Smooth muscle cell (in vitro differentiated cells): ENCODE results near the gene TAF3. TPM values are rescaled to one million over a fixed set of nuclear protein-coding genes. Genes with fewer than 3 reads are reported as not detected.
A peak's percentile ranks its signal among the peaks of the same experiment; 100 is the strongest.

Experiments used
- DNase-seq: peaks from one replicate; lab custom pipeline; 2025; ENCODE audit not compliant: unreplicated experiment; lab: John Stamatoyannopoulos, UW
- H2AFZ ChIP-seq: fragments of 200-600 bp; sonication (generic); 2 replicates; pipeline ENCODE4 v1.6.0; 2016; ENCODE audit warnings: antibody characterized with exemption, low read depth, mild to moderate bottlenecking
- H3F3A ChIP-seq: fragments of 200-600 bp; sonication (generic); 2 replicates; pipeline ENCODE4 v1.6.0; 2017; ENCODE audit warnings: antibody characterized with exemption, low read depth
- H3K27ac ChIP-seq: fragments of 200-600 bp; sonication (generic); 2 replicates; pipeline ENCODE4 v1.5.1; 2016; ENCODE audit warnings: low read depth, mild to moderate bottlenecking
- H3K27me3 ChIP-seq: fragments of 200-600 bp; sonication (generic); 2 replicates; pipeline ENCODE4 v1.6.1; 2016; ENCODE audit warnings: low read depth, mild to moderate bottlenecking
- H3K36me3 ChIP-seq: fragments of 200-600 bp; sonication (generic); 2 replicates; pipeline ENCODE4 v1.5.1; 2016; ENCODE audit warnings: low read depth
- H3K4me1 ChIP-seq: fragments of 200-600 bp; sonication (generic); 2 replicates; pipeline ENCODE4 v1.5.1; 2016; ENCODE audit warnings: low read depth
- H3K4me2 ChIP-seq: fragments of 200-600 bp; sonication (generic); 2 replicates; pipeline ENCODE4 v1.6.0; 2016; ENCODE audit warnings: mild to moderate bottlenecking
- H3K4me3 ChIP-seq: fragments of 200-600 bp; sonication (generic); 2 replicates; pipeline ENCODE4 v1.5.1; 2016; ENCODE audit warnings: mild to moderate bottlenecking
- H3K79me2 ChIP-seq: fragments of 200-600 bp; sonication (generic); 2 replicates; pipeline ENCODE4 v1.6.0; 2016; ENCODE audit warnings: low read depth, mild to moderate bottlenecking
- H3K9ac ChIP-seq: fragments of 200-600 bp; sonication (generic); 2 replicates; pipeline ENCODE4 v1.6.0; 2016; ENCODE audit warnings: low read depth
- H3K9me3 ChIP-seq: fragments of 200-600 bp; sonication (generic); replicated peaks from 2 replicates; pipeline ENCODE4 v1.5.1; 2016; ENCODE audit warnings: low read depth
- H4K20me1 ChIP-seq: fragments of 200-600 bp; sonication (generic); 2 replicates; pipeline ENCODE4 v1.6.0; 2016; ENCODE audit warnings: low read depth
- CTCF ChIP-seq: fragments of 200-600 bp; sonication (generic); IDR thresholded peaks from 2 replicates; pipeline ENCODE4 v1.5.1; 2017; ENCODE audit warnings: borderline replicate concordance, mild to moderate bottlenecking, antibody characterized with exemption; ENCODE audit not compliant: insufficient read depth, poor library complexity, severe bottlenecking
- WGBS: methylation state at CpG from one replicate; pipeline ENCODE4 v1.1.7; 2016; ENCODE audit warnings: low lambda C conversion rate; 5-methylcytosine and 5-hydroxymethylcytosine counted together
- polyA plus RNA-seq: library from polyadenylated mRNA; unstranded; fragments of >200 nt; fragmentation: Nextera tagmentation; extraction: Ambion mirVana; gene quantifications from 2 replicates; pipeline ENCODE4 v1.2.1, GENCODE V29; 2016
- total RNA-seq: library from RNA; depleted of rRNA; stranded (reverse); fragments of >200 nt; gene quantifications from 2 replicates; pipeline ENCODE4 v1.2.3, GENCODE V29; 2014

The TAF3 gene
- total and polyA plus RNA-seq, 2 experiments from 2014 or later: 3.7 to 7.0 TPM

DNA sequence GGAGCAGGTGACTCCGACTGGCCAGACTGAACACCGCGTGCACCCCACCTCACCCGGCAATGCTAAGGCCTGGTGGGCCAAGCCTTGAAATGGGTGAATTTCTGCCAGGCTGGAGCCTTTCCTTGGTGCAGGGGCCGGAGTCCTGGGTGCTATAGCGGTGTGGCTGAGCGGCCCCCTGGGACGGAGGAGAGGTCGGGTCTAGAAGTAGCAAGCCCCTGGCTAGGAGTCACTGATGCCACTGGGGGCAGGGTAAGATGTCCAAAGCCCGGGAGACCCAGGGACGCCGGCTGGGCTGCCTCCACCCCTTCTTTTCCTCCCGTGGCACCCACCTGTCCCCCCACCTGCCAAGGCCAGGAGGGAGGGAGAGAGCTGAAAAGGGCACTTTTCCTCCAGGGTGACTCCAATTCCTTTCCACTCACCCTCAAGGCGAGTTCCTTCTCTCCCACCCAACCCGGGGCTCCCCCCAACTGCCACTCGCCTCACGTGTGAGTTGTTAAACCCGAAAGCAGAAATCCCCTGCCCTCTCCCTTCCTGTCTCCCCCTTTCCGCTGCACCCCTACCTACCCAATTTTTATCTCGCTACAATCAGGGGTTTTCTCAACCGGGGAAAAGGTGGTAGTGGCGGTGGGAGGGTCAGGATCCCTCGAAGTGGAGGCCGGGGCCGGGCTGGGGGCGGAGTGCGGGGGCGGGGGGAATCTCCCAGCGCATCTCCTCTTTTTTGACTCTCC lies 230.1 kb downstream of the TAF3 start:
- TF ChIP-seq CTCF: no peak
- H3K4me2 ChIP-seq: peak overlapping the region; percentile 88
- WGBS: 5% methylated on average over 26 of the region's 29 CpGs

DNA sequence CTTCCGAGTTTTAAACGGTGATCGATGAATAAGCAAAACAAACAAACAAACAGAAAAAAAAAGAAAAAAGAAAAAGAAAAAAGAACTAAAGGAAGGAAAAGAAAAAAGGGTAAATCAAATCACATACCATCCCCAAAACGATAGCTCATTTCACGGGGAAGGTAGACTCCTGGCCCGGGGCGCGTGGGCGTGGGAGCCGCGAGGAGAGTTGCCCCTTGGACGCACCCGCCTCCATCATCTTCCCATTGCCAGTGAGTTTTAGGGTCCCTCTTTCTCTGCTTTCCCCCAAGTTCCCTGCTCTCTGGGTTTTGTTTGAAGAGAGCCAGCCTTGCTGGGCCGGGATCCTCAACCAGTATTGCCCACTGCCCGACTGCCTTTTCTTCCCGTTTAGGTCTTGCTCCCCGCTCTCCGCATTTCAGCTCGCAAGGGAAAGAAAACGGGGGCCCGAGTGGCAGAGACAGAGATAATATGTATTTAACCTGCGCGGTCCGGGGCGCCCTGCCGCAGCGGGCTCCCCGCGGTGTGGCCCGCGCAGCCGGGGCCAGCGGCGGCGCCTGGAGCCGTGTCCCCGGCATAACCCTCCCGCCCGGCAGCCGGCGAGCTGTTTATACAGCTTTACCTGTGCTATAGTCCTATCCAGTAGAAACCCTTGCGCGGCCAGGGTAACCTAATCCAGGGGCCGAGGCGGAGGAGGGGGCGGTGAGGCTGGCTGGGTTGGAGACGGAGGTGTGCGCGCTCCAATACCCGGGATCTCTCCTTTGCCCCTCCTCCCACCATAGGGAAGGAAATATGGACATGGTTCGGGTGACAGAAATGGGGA lies 230.9 kb downstream of the TAF3 start:
- Histone ChIP-seq H3K79me2 (peaks cover 2% of the 10 kb centered on the region), H3F3A (peaks cover 7% of the 10 kb centered on the region), H2AFZ (peak overlapping the region; percentile 45), H3K9me3 (no peaks in the 10 kb centered on the region), H3K4me1 (peaks cover 53% of the 10 kb centered on the region), H3K4me3 (peak overlapping the region; percentile 64), H3K27me3 (peaks cover 89% of the 10 kb centered on the region), H3K36me3 (no peaks in the 10 kb centered on the region), H3K9ac (no peak overlapping the region), H4K20me1 (no peaks in the 10 kb centered on the region), H3K27ac (no peak overlapping the region), H3K4me2 (peak overlapping the region; percentile 88)
- no peak for TF ChIP-seq CTCF
- 1% methylated on average over 40 of the region's 51 CpGs for WGBS
- no peak for DNase-seq

More for the DNA sequence above, 230.1 kb downstream of the TAF3 start:
- Histone ChIP-seq H3K9me3 (no peaks in the 10 kb centered on the region), H3K36me3 (no peaks in the 10 kb centered on the region), H3K4me1 (peaks cover 53% of the 10 kb centered on the region), H2AFZ (no peak overlapping the region), H3K4me3 (peak overlapping the region; percentile 64), H4K20me1 (no peaks in the 10 kb centered on the region), H3K27me3 (peaks cover 97% of the 10 kb centered on the region), H3K9ac (no peak overlapping the region), H3K27ac (no peak overlapping the region), H3F3A (peaks cover 3% of the 10 kb centered on the region), H3K79me2 (peaks cover 2% of the 10 kb centered on the region)
- DNase-seq: no peak

DNA sequence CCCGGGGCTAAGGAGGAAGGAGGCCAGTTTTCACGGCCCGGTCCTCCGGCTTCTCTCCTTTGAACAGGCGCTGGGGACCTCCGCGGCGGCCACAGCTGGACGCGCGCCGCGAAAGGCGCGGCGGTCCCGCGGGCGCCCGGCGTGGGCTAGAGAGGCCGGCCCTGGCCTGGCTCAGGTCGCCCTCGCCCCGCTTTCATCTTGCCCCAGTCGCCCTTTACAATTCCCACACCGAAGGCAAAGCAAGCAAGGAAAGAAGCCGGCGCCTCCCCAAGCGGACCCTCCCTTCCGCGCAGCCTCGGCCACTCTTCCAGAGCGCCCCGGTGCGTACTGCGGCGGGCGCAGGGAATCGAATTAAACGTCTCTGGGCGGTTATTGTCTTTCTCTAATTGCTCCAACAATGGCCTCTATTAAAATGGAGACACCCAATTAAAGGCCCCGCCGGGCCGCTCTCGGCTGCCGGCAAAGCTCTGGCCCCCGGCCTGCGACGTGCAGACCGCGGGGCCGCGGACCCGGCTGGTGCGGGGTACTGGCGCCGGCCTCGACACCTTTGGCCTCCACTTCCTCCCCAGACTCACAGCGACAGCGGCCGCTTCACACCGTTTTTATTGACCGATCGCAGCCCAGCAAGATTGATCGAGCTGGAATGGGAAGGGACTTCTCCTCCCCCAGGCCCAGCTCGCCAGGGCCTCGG lies 231.7 kb downstream of the TAF3 start:
- DNase-seq: no peak
- H3K4me2 ChIP-seq: peak overlapping the region; percentile 88

More for the DNA sequence above, 231.7 kb downstream of the TAF3 start:
- Histone ChIP-seq H3K36me3 (no peaks in the 10 kb centered on the region), H3K27ac (no peak overlapping the region), H3K4me1 (peaks cover 51% of the 10 kb centered on the region), H3K27me3 (peaks cover 82% of the 10 kb centered on the region), H3K9me3 (no peaks in the 10 kb centered on the region), H2AFZ (peak overlapping the region; percentile 81), H3F3A (peaks cover 7% of the 10 kb centered on the region), H3K4me3 (peak overlapping the region; percentile 64), H3K79me2 (peaks cover 4% of the 10 kb centered on the region), H4K20me1 (no peaks in the 10 kb centered on the region), H3K9ac (no peak overlapping the region)
- TF ChIP-seq CTCF: no peak
- WGBS: under 1% methylated on average over 56 of the region's 68 CpGs
